Measurements from ENCODE around the gene RAB18. TPM values are rescaled to one million over a fixed set of nuclear protein-coding genes. Genes with fewer than 3 reads are reported as not detected.

Gene RAB18
- total and polyA plus RNA-seq, 2 donors = 53.6 to 64.8 TPM

- H3K27me3 ChIP-seq (ENCODE audit: control insufficient read depth in 2 of 2, insufficient read depth in 1 of 2, low read length in 1 of 2) = no peaks in the 10 kb centered on the region
- no peaks in the 10 kb centered on the region for H3K9me3 ChIP-seq (ENCODE audit: control insufficient read depth in 2 of 2, insufficient read depth in 1 of 2, low read length in 1 of 2)
- DNase-seq (ENCODE audit: low read depth in 6 of 9, low spot score in 9 of 9) = no peak
- H3K4me1 ChIP-seq (ENCODE audit: control insufficient read depth in 2 of 2, insufficient read depth in 2 of 2, low read length in 2 of 2) = peaks cover 0 to 6% of the 10 kb centered on the region in 2 donors
- H3K4me3 ChIP-seq (ENCODE audit: low read length in 2 of 2) = no peak overlapping the region
- WGBS = 95% methylated on average over 5 of the region's 5 CpGs
- no peaks in the 10 kb centered on the region for H3K36me3 ChIP-seq (ENCODE audit: control insufficient read depth in 2 of 2, insufficient read depth in 2 of 2, low read length in 1 of 2)
- H3K27ac ChIP-seq (ENCODE audit: low read depth in 1 of 2, low read length in 1 of 2) = no peak overlapping the region
These were observed 33.2 kb upstream of the RAB18 start for GRCh38 chr10:27470885-27471284.

- DNase-seq (ENCODE audit: low read depth in 6 of 9, low spot score in 9 of 9) = no peak
- no peak overlapping the region for H3K27ac ChIP-seq (ENCODE audit: low read depth in 1 of 2, low read length in 1 of 2)
- H3K4me3 ChIP-seq (ENCODE audit: low read length in 2 of 2) = no peak overlapping the region
- no peaks in the 10 kb centered on the region for H3K36me3 ChIP-seq (ENCODE audit: control insufficient read depth in 2 of 2, insufficient read depth in 2 of 2, low read length in 1 of 2)
- WGBS = 95% methylated on average over 4 of the region's 4 CpGs
- no peaks in the 10 kb centered on the region for H3K27me3 ChIP-seq (ENCODE audit: control insufficient read depth in 2 of 2, insufficient read depth in 1 of 2, low read length in 1 of 2)
- H3K9me3 ChIP-seq (ENCODE audit: control insufficient read depth in 2 of 2, insufficient read depth in 1 of 2, low read length in 1 of 2) = peaks cover 0 to 2% of the 10 kb centered on the region in 2 donors
- no peaks in the 10 kb centered on the region for H3K4me1 ChIP-seq (ENCODE audit: control insufficient read depth in 2 of 2, insufficient read depth in 2 of 2, low read length in 2 of 2)
These were observed 29.4 kb upstream of the RAB18 start for GRCh38 chr10:27474741-27475140.

- no peaks in the 10 kb centered on the region for H3K36me3 ChIP-seq (ENCODE audit: control insufficient read depth in 2 of 2, insufficient read depth in 2 of 2, low read length in 1 of 2)
- no peaks in the 10 kb centered on the region for H3K27me3 ChIP-seq (ENCODE audit: control insufficient read depth in 2 of 2, insufficient read depth in 1 of 2, low read length in 1 of 2)
- no peak overlapping the region for H3K4me3 ChIP-seq (ENCODE audit: low read length in 2 of 2)
- WGBS = 98% methylated on average over 2 of the region's 2 CpGs
- peaks cover 0 to 2% of the 10 kb centered on the region in 2 donors for H3K9me3 ChIP-seq (ENCODE audit: control insufficient read depth in 2 of 2, insufficient read depth in 1 of 2, low read length in 1 of 2)
- H3K27ac ChIP-seq (ENCODE audit: low read depth in 1 of 2, low read length in 1 of 2) = no peak overlapping the region
- no peaks in the 10 kb centered on the region for H3K4me1 ChIP-seq (ENCODE audit: control insufficient read depth in 2 of 2, insufficient read depth in 2 of 2, low read length in 2 of 2)
- no peak for DNase-seq (ENCODE audit: low read depth in 6 of 9, low spot score in 9 of 9)
These were observed 25.1 kb upstream of the RAB18 start for GRCh38 chr10:27479016-27479415.

- Histone ChIP-seq H3K4me1 (ENCODE audit: control insufficient read depth in 2 of 2, insufficient read depth in 2 of 2, low read length in 2 of 2) (no peaks in the 10 kb centered on the region), H3K9me3 (ENCODE audit: control insufficient read depth in 2 of 2, insufficient read depth in 1 of 2, low read length in 1 of 2) (peaks cover 0 to 2% of the 10 kb centered on the region in 2 donors), H3K27ac (ENCODE audit: low read depth in 1 of 2, low read length in 1 of 2) (no peak overlapping the region), H3K36me3 (ENCODE audit: control insufficient read depth in 2 of 2, insufficient read depth in 2 of 2, low read length in 1 of 2) (no peaks in the 10 kb centered on the region), H3K4me3 (ENCODE audit: low read length in 2 of 2) (no peak overlapping the region), H3K27me3 (ENCODE audit: control insufficient read depth in 2 of 2, insufficient read depth in 1 of 2, low read length in 1 of 2) (no peaks in the 10 kb centered on the region)
- no peak for DNase-seq (ENCODE audit: low read depth in 6 of 9, low spot score in 9 of 9)
- WGBS = 84% methylated on average over 1 of the region's 1 CpG
These were observed 22.6 kb upstream of the RAB18 start for GRCh38 chr10:27481486-27481885.

- H3K27ac ChIP-seq (ENCODE audit: low read depth in 1 of 2, low read length in 1 of 2) = no peak overlapping the region
- peaks cover 0 to 2% of the 10 kb centered on the region in 2 donors for H3K9me3 ChIP-seq (ENCODE audit: control insufficient read depth in 2 of 2, insufficient read depth in 1 of 2, low read length in 1 of 2)
- no peaks in the 10 kb centered on the region for H3K36me3 ChIP-seq (ENCODE audit: control insufficient read depth in 2 of 2, insufficient read depth in 2 of 2, low read length in 1 of 2)
- H3K27me3 ChIP-seq (ENCODE audit: control insufficient read depth in 2 of 2, insufficient read depth in 1 of 2, low read length in 1 of 2) = no peaks in the 10 kb centered on the region
- WGBS = 86% methylated on average over 10 of the region's 10 CpGs
- H3K4me1 ChIP-seq (ENCODE audit: control insufficient read depth in 2 of 2, insufficient read depth in 2 of 2, low read length in 2 of 2) = no peaks in the 10 kb centered on the region
- H3K4me3 ChIP-seq (ENCODE audit: low read length in 2 of 2) = no peak overlapping the region
- DNase-seq (ENCODE audit: low read depth in 6 of 9, low spot score in 9 of 9) = no peak
These were observed 20.8 kb upstream of the RAB18 start for GRCh38 chr10:27482984-27483956.

- 92% methylated on average over 2 of the region's 2 CpGs for WGBS
- Histone ChIP-seq H3K4me3 (ENCODE audit: low read length in 2 of 2) (no peak overlapping the region), H3K27me3 (ENCODE audit: control insufficient read depth in 2 of 2, insufficient read depth in 1 of 2, low read length in 1 of 2) (no peaks in the 10 kb centered on the region), H3K36me3 (ENCODE audit: control insufficient read depth in 2 of 2, insufficient read depth in 2 of 2, low read length in 1 of 2) (no peaks in the 10 kb centered on the region), H3K4me1 (ENCODE audit: control insufficient read depth in 2 of 2, insufficient read depth in 2 of 2, low read length in 2 of 2) (no peaks in the 10 kb centered on the region), H3K9me3 (ENCODE audit: control insufficient read depth in 2 of 2, insufficient read depth in 1 of 2, low read length in 1 of 2) (no peaks in the 10 kb centered on the region), H3K27ac (ENCODE audit: low read depth in 1 of 2, low read length in 1 of 2) (no peak overlapping the region)
- DNase-seq (ENCODE audit: low read depth in 6 of 9, low spot score in 9 of 9) = no peak
These were observed 18.7 kb upstream of the RAB18 start for GRCh38 chr10:27485368-27485767.

- Histone ChIP-seq H3K36me3 (ENCODE audit: control insufficient read depth in 2 of 2, insufficient read depth in 2 of 2, low read length in 1 of 2) (no peaks in the 10 kb centered on the region), H3K27ac (ENCODE audit: low read depth in 1 of 2, low read length in 1 of 2) (no peak overlapping the region), H3K4me1 (ENCODE audit: control insufficient read depth in 2 of 2, insufficient read depth in 2 of 2, low read length in 2 of 2) (no peaks in the 10 kb centered on the region), H3K27me3 (ENCODE audit: control insufficient read depth in 2 of 2, insufficient read depth in 1 of 2, low read length in 1 of 2) (no peaks in the 10 kb centered on the region), H3K4me3 (ENCODE audit: low read length in 2 of 2) (no peak overlapping the region), H3K9me3 (ENCODE audit: control insufficient read depth in 2 of 2, insufficient read depth in 1 of 2, low read length in 1 of 2) (peaks cover 3% of the 10 kb centered on the region in 2 donors)
- DNase-seq (ENCODE audit: low read depth in 6 of 9, low spot score in 9 of 9) = no peak
- 90% methylated on average over 2 of the region's 2 CpGs for WGBS
These were observed 18.1 kb upstream of the RAB18 start for GRCh38 chr10:27485986-27486385.

- WGBS = 96% methylated on average over 1 of the region's 1 CpG
- no peak for DNase-seq (ENCODE audit: low read depth in 6 of 9, low spot score in 9 of 9)
- no peak overlapping the region for H3K4me3 ChIP-seq (ENCODE audit: low read length in 2 of 2)
- H3K36me3 ChIP-seq (ENCODE audit: control insufficient read depth in 2 of 2, insufficient read depth in 2 of 2, low read length in 1 of 2) = no peaks in the 10 kb centered on the region
- no peak overlapping the region for H3K27ac ChIP-seq (ENCODE audit: low read depth in 1 of 2, low read length in 1 of 2)
- no peaks in the 10 kb centered on the region for H3K27me3 ChIP-seq (ENCODE audit: control insufficient read depth in 2 of 2, insufficient read depth in 1 of 2, low read length in 1 of 2)
- no peaks in the 10 kb centered on the region for H3K4me1 ChIP-seq (ENCODE audit: control insufficient read depth in 2 of 2, insufficient read depth in 2 of 2, low read length in 2 of 2)
- H3K9me3 ChIP-seq (ENCODE audit: control insufficient read depth in 2 of 2, insufficient read depth in 1 of 2, low read length in 1 of 2) = peaks cover 5 to 10% of the 10 kb centered on the region in 2 donors
These were observed 13.3 kb upstream of the RAB18 start for GRCh38 chr10:27490807-27491206.

GRCh38 chr10:27494116-27494805, 9.8 kb upstream of the RAB18 start:
- H3K9me3 ChIP-seq (ENCODE audit: control insufficient read depth in 2 of 2, insufficient read depth in 1 of 2, low read length in 1 of 2) = peaks cover 5 to 10% of the 10 kb centered on the region in 2 donors
- 36% methylated on average over 1 of the region's 1 CpG for WGBS
- no peaks in the 10 kb centered on the region for H3K27me3 ChIP-seq (ENCODE audit: control insufficient read depth in 2 of 2, insufficient read depth in 1 of 2, low read length in 1 of 2)
- DNase-seq (ENCODE audit: low read depth in 6 of 9, low spot score in 9 of 9) = no peak
- no peak overlapping the region for H3K4me3 ChIP-seq (ENCODE audit: low read length in 2 of 2)
- H3K36me3 ChIP-seq (ENCODE audit: control insufficient read depth in 2 of 2, insufficient read depth in 2 of 2, low read length in 1 of 2) = no peaks in the 10 kb centered on the region
- H3K4me1 ChIP-seq (ENCODE audit: control insufficient read depth in 2 of 2, insufficient read depth in 2 of 2, low read length in 2 of 2) = no peaks in the 10 kb centered on the region
- H3K27ac ChIP-seq (ENCODE audit: low read depth in 1 of 2, low read length in 1 of 2) = no peak overlapping the region
